ENCODE data around the gene POLR1F. TPM values are rescaled to one million over a fixed set of nuclear protein-coding genes. Genes with fewer than 3 reads are reported as not detected.

POLR1F gene
- total RNA-seq, 1 experiment from 2014 or later: 24.9 TPM

- no peak overlapping the region for H2AK5ac ChIP-seq (ENCODE audit: insufficient read length, low read length)
- H3K9me3 ChIP-seq (ENCODE audit: control insufficient read depth, low read depth, low read length): no peaks in the 10 kb centered on the region
- no peaks in the 10 kb centered on the region for H3K79me1 ChIP-seq (ENCODE audit: insufficient read depth, low read depth, low read length, poor library complexity, severe bottlenecking)
- Mint-ChIP-seq H3K36me3 (ENCODE audit: insufficient read depth in 1 of 3, low read depth in 3 of 3) (no peaks in the 10 kb centered on the region), H3K27me3 (ENCODE audit: low read depth) (no peaks in the 10 kb centered on the region; the same call in 1 of the 2 replicates), H3K4me1 (no peaks in the 10 kb centered on the region), H3K27ac (no peak overlapping the region), H3K4me3 (no peak overlapping the region), H3K9me3 (peaks cover 0 to 2% of the 10 kb centered on the region in 2 experiments; a peak in 2 of 5 replicates)
- no peak overlapping the region for H3K14ac ChIP-seq (ENCODE audit: insufficient read depth, low read length)
- no peak overlapping the region for H2BK120ac ChIP-seq (ENCODE audit: low read depth, low read length, poor library complexity, severe bottlenecking)
- no peak overlapping the region for H4K91ac ChIP-seq (ENCODE audit: insufficient read length, low read depth, low read length)
- H3K79me2 ChIP-seq (ENCODE audit: insufficient read depth, low read length): no peaks in the 10 kb centered on the region
- no peak for TF ChIP-seq CTCF (conservative IDR thresholded peaks at IDR 0.05)
- H2AFZ ChIP-seq (ENCODE audit: low read length): no peak overlapping the region
- H2BK5ac ChIP-seq (ENCODE audit: insufficient read length, low read length): no peak overlapping the region
- no peak overlapping the region for H3K18ac ChIP-seq (ENCODE audit: insufficient read length, low read depth, low read length)
- no peak overlapping the region for H3K23ac ChIP-seq (ENCODE audit: insufficient read length, low read depth, low read length)
- no peaks in the 10 kb centered on the region for H3K27me3 ChIP-seq (ENCODE audit: insufficient read depth, low read length)
- H3K4me1 ChIP-seq (ENCODE audit: insufficient read depth, low read length): no peaks in the 10 kb centered on the region
- H2BK15ac ChIP-seq (ENCODE audit: low read depth, low read length): no peak overlapping the region
- no peaks in the 10 kb centered on the region for H4K20me1 ChIP-seq (ENCODE audit: control insufficient read depth, insufficient read depth, insufficient read length)
- H3K27ac ChIP-seq (ENCODE audit: insufficient read length, low read depth, low read length): no peak overlapping the region
- H3K4ac ChIP-seq (ENCODE audit: low read depth, low read length): no peak overlapping the region
- H3T11ph ChIP-seq (ENCODE audit: low read length): no peak overlapping the region
- H3K9ac ChIP-seq (ENCODE audit: extremely low read depth, insufficient read length, low read length): no peak overlapping the region
- WGBS (ENCODE audit: extremely low coverage, insufficient read length, low lambda C conversion rate): no CpG with 5 or more reads among the region's 5 CpGs
- H3K23me2 ChIP-seq (ENCODE audit: insufficient read length, low read depth, low read length, poor library complexity, severe bottlenecking): no peaks in the 10 kb centered on the region
- DNase-seq: no peak
- no peak overlapping the region for H2BK12ac ChIP-seq (ENCODE audit: insufficient read length, low read depth, low read length)
- no peak overlapping the region for H4K8ac ChIP-seq (replicated peaks; ENCODE audit: insufficient read length, low read depth, low read length)
- H4K5ac ChIP-seq (ENCODE audit: insufficient read length, low read depth, low read length): no peak overlapping the region
- H2BK20ac ChIP-seq (ENCODE audit: low read depth, low read length, poor library complexity, severe bottlenecking): no peak overlapping the region
- H3K56ac ChIP-seq (ENCODE audit: insufficient read length, low read depth, low read length): no peak overlapping the region
- H3K4me2 ChIP-seq (ENCODE audit: insufficient read depth, insufficient read length, low read length): no peak overlapping the region
Observed at GRCh38 chr7:19681596-19681995, 27.2 kb downstream of the POLR1F start.

Data from H9 (cell line).